Tibial artery (tissue), 4 donors: Measurements from ENCODE around the gene ECHDC3.

Experiments used
- DNase-seq, 2 donors: peaks; one replicate each; pipeline ENCODE4 v3.0.0-alpha.2; 2019
- H3K27ac ChIP-seq, 2 donors: fragments of 200-600 bp; sonication (generic) in 1 of 2; 1 replicate in 1 of 2; 2 replicates in 1 of 2; pipeline ENCODE4 v1.5.1; 2018 to 2019; ENCODE audit warnings: mild to moderate bottlenecking in 1 of 2
- H3K27me3 ChIP-seq, 2 donors: fragments of 200-600 bp; sonication (generic) in 1 of 2; one replicate each; pipeline versions ENCODE4 v1.5.1 to v1.6.0; 2016 to 2019
- H3K36me3 ChIP-seq, 3 donors: fragments of 200-600 bp; sonication (generic) in 2 of 3; one replicate each; pipeline ENCODE4 v1.5.1; 2016 to 2019; ENCODE audit warnings: mild to moderate bottlenecking in 2 of 3
- H3K4me1 ChIP-seq, 4 donors: fragments of 200-600 bp; sonication (generic) in 2 of 4; 1 replicate in 3 of 4; 2 replicates in 1 of 4; pipeline ENCODE4 v1.5.1; 2016 to 2019
- H3K4me3 ChIP-seq, 2 donors: fragments of 200-600 bp; sonication (generic) in 1 of 2; 1 replicate in 1 of 2; 2 replicates in 1 of 2; pipeline ENCODE4 v1.5.1; 2018 to 2019; ENCODE audit warnings: mild to moderate bottlenecking in 2 of 2
- H3K9me3 ChIP-seq, 3 donors: fragments of 200-600 bp; sonication (generic) in 1 of 3; one replicate each; pipeline ENCODE4 v1.5.1; 2016 to 2019
- intact Hi-C: fragments of 100-400 bp; cut with DNase I; formaldehyde crosslinking; loops from one replicate; pipeline ENCODE4 v1.15.0; 2023; ENCODE audit warnings: low total_unique reads
- TF ChIP-seq, protein P1 (sequence below), 2 experiments: fragments of 200-600 bp in 1 of 2; fragments of 450-650 bp in 1 of 2; IDR thresholded peaks; one replicate each; pipeline ENCODE4 v1.5.1; 2017 to 2019; ENCODE audit warnings: antibody characterized with exemption in 2 of 2, mild to moderate bottlenecking in 1 of 2, moderate library complexity in 1 of 2

The ECHDC3 gene

DNA sequence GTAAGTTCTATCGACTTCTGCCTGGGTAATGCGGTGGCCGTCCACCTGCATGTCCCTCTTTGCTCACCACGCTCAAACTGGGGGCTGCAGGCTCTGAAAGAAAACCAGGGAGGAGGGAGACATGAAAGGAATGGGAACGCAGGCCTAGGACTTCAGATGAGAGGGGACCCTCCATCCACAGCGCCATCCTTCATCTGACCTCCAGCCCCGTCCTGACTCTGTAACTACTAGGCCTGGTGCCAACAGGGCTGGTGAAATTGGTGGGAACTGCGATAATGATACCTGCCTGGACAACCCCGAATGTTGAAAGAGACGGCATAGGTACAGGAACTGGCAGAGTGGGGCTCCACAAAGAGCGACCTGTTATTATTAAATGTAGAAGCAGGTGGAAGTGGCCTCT lies 1.3 kb upstream of the ECHDC3 start:
- DNase-seq = no peak
- Histone ChIP-seq H3K27me3 (peaks cover 0 to 9% of the 10 kb centered on the region in 2 donors), H3K4me1 (peaks cover 0 to 21% (median 13%) of the 10 kb centered on the region in 4 donors), H3K36me3 (no peaks in the 10 kb centered on the region), H3K4me3 (no peak overlapping the region), H3K27ac (no peak overlapping the region), H3K9me3 (no peaks in the 10 kb centered on the region)
- intact Hi-C loops = no loop called here
- TF ChIP-seq, protein P1, sequence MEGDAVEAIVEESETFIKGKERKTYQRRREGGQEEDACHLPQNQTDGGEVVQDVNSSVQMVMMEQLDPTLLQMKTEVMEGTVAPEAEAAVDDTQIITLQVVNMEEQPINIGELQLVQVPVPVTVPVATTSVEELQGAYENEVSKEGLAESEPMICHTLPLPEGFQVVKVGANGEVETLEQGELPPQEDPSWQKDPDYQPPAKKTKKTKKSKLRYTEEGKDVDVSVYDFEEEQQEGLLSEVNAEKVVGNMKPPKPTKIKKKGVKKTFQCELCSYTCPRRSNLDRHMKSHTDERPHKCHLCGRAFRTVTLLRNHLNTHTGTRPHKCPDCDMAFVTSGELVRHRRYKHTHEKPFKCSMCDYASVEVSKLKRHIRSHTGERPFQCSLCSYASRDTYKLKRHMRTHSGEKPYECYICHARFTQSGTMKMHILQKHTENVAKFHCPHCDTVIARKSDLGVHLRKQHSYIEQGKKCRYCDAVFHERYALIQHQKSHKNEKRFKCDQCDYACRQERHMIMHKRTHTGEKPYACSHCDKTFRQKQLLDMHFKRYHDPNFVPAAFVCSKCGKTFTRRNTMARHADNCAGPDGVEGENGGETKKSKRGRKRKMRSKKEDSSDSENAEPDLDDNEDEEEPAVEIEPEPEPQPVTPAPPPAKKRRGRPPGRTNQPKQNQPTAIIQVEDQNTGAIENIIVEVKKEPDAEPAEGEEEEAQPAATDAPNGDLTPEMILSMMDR (IDR thresholded peaks at IDR 0.05) = no peak

DNA sequence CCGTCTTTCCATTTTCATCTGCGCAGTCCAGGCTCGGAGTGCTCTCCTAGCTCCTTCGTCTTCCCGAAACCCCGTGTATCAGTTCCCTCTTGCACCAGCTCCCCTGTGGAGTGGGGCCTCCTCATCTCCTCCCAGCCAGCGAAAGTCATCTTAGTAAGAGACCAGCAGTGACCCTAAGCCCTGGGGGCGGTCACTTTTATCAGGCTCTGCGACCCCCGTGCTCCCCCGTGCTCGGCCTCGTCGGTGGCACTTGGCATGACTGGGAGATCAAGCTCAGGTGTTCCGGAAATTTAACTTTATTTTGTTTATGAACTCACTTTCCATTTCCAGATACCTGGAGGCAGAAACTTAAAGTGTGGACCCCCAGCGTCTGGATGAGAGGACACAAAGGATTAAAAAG lies 574 bp upstream of the ECHDC3 start:
- no peaks in the 10 kb centered on the region for H3K36me3 ChIP-seq
- intact Hi-C loops = no loop called here
- H3K9me3 ChIP-seq = no peaks in the 10 kb centered on the region
- peaks cover 0 to 9% of the 10 kb centered on the region in 2 donors for H3K27me3 ChIP-seq
- DNase-seq = no peak
- TF ChIP-seq, protein P1 (IDR thresholded peaks at IDR 0.05) = no peak
- no peak overlapping the region for H3K27ac ChIP-seq
- H3K4me3 ChIP-seq = peak overlapping the region; percentile 50 to 78
- peaks cover 0 to 21% (median 15%) of the 10 kb centered on the region in 4 donors for H3K4me1 ChIP-seq

DNA sequence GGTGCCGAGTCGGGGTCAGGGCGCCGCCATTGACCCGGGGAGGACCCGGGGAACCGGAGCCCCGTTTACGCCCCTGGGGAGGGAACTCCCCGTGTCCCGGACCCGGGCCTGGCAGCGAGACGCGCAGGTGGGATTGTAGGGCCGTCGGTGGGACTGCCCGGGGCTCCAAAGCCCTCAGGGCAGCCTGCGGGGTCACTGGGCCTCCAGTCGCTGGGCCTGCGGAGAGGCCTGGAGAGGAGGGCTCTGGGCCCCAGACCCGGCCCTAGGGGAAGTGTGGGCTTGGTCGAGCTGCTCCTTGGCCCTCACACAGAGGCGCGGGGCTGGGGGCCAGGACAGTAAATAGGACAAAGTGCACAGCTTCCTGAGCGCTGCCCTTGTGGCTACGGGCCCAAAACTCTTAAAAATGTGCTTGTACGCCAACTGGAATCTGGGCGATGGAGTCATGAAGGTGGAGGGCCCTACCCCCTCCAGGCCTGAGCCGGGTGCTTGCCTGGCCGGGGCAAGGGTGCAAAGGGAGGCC lies 657 bp downstream of the ECHDC3 start:
- Histone ChIP-seq H3K27ac (peak overlapping the region in 1 of 2 donors; percentile 68), H3K36me3 (no peaks in the 10 kb centered on the region), H3K9me3 (no peaks in the 10 kb centered on the region), H3K4me3 (peak overlapping the region; percentile 50 to 78), H3K4me1 (peaks cover 0 to 26% (median 19%) of the 10 kb centered on the region in 4 donors), H3K27me3 (peaks cover 0 to 4% of the 10 kb centered on the region in 2 donors)
- TF ChIP-seq, protein P1 (IDR thresholded peaks at IDR 0.05) = no peak
- DNase-seq = no peak
- intact Hi-C loops = no loop called here

DNA sequence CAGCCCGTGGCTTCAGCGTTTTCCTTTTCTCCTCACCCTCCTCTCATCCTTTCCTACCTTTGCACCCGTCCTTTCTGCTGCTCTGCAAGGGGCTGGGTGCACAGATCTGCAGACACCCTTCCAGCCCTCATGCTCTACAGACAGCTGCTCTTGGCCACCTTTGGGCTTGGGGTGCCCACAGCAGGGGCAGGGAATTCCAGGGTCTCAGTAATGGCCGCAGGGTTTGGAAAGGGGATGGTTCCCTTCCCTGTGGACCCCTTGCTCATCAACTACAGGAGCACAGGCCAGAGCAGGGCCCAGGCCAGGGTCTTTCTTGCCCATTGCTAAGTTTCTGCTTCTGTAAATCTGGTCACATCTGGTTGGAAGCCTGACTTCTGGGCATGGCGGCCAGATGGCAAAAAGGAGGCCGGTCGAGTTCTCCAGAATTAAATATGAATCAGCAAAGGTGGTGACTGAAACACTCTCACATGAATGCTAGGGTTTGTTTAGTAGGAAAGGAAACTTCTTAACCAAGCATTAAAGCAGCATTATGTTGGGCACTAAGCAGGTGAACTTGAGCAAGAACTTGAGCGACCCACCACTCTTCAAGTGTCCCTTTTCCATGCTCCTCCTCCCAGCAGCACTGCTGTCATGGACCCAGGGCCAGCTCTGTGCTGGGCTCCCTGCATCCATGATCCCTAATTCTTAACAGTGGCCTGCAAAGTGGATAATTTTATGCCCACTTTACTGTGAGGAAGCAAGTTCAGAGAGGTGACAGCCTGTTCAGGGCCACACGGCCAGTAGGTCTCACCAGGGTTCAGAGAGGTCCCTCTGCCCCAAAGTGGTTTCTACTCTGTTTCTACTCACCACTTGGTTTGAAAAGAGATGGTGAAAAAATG lies 1.5 kb downstream of the ECHDC3 start:
- H3K4me3 ChIP-seq = peak overlapping the region in 1 of 2 donors; percentile 78
- peaks cover 0 to 26% (median 19%) of the 10 kb centered on the region in 4 donors for H3K4me1 ChIP-seq
- H3K27ac ChIP-seq = no peak overlapping the region
- no peaks in the 10 kb centered on the region for H3K36me3 ChIP-seq
- TF ChIP-seq, protein P1 (IDR thresholded peaks at IDR 0.05) = no peak
- no peaks in the 10 kb centered on the region for H3K27me3 ChIP-seq
- no peaks in the 10 kb centered on the region for H3K9me3 ChIP-seq
- intact Hi-C loops = no loop called here
- DNase-seq = peak in 1 of 2 donors; percentile 37

DNA sequence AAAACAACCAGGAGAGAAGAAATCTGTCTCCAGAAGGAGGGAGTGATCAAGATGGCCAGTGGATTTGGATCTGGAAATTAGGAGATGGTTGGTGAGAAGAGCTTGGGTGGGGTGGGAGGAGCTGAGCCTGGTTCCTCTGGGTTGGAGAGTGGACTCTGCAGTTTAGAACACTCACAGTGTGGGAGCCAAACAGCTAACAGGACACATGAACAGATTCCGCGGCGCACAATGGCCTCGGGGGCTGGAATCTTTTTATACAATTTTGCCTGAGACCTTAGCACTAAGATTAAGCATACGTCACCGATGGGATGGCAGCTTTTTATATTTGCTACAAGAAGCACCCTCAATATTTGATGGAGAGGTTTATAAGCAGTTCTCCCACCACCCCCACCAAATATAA lies 2.9 kb downstream of the ECHDC3 start:
- intact Hi-C loops = no loop called here
- no peaks in the 10 kb centered on the region for H3K27me3 ChIP-seq
- H3K4me3 ChIP-seq = no peak overlapping the region
- no peak overlapping the region for H3K27ac ChIP-seq
- H3K4me1 ChIP-seq = peaks cover 0 to 26% (median 19%) of the 10 kb centered on the region in 4 donors
- no peak for DNase-seq
- H3K9me3 ChIP-seq = no peaks in the 10 kb centered on the region
- TF ChIP-seq, protein P1 (IDR thresholded peaks at IDR 0.05) = no peak
- H3K36me3 ChIP-seq = peaks cover 0 to 8% (median 0%) of the 10 kb centered on the region in 3 donors
